Measurements from ENCODE around the gene CCDC183.
"Not testable (repeated sequence)": the region's sequence is repeated elsewhere in the genome, so short reads cannot be mapped to it uniquely, and the experiment has no call there.

The CCDC183 gene

GRCh38 chr9:136796238-136796774 is at the start of gene CCDC183:
CCDC183 (plus strand) TSS chr9:136796338; CDS start chr9:136796398, 60 bp downstream.
- no peak for DNase-seq (ENCODE audit: low read depth)

- DNase-seq (ENCODE audit: low read depth): no peak
Observed at GRCh38 chr9:136746621-136747020, 49.5 kb upstream of the CCDC183 start.

- no peak for DNase-seq (ENCODE audit: low read depth)
Observed at GRCh38 chr9:136747161-136748060, 48.7 kb upstream of the CCDC183 start.

- no peak for DNase-seq (ENCODE audit: low read depth)
Observed at GRCh38 chr9:136748201-136748600, 47.9 kb upstream of the CCDC183 start, which contains the start of gene LCN6. LCN6 (minus strand) TSS chr9:136748525; CDS start chr9:136748483, 42 bp downstream.

- no peak for DNase-seq (ENCODE audit: low read depth)
Observed at GRCh38 chr9:136748666-136749611, 47.2 kb upstream of the CCDC183 start.

GRCh38 chr9:136750526-136750925 is 45.6 kb upstream of the CCDC183 start:
- no peak for DNase-seq (ENCODE audit: low read depth)

- DNase-seq (ENCODE audit: low read depth): no peak
Observed at GRCh38 chr9:136751244-136751643, 44.9 kb upstream of the CCDC183 start.

- no peak for DNase-seq (ENCODE audit: low read depth)
Observed at GRCh38 chr9:136751814-136752213, 44.3 kb upstream of the CCDC183 start.

GRCh38 chr9:136753371-136754058 is 42.6 kb upstream of the CCDC183 start:
- DNase-seq (ENCODE audit: low read depth): no peak

- DNase-seq (ENCODE audit: low read depth): no peak
Observed at GRCh38 chr9:136754059-136754572, 42.0 kb upstream of the CCDC183 start.

GRCh38 chr9:136754626-136755301 is 41.4 kb upstream of the CCDC183 start:
- no peak for DNase-seq (ENCODE audit: low read depth)

GRCh38 chr9:136755302-136756133 is 40.6 kb upstream of the CCDC183 start:
- not testable (repeated sequence) for DNase-seq (ENCODE audit: low read depth)

GRCh38 chr9:136756134-136756438 is 40.1 kb upstream of the CCDC183 start:
- DNase-seq (ENCODE audit: low read depth): no peak

- DNase-seq (ENCODE audit: low read depth): no peak
Observed at GRCh38 chr9:136756836-136757235, 39.3 kb upstream of the CCDC183 start.

GRCh38 chr9:136757328-136757727 is 38.8 kb upstream of the CCDC183 start:
- no peak for DNase-seq (ENCODE audit: low read depth)

- DNase-seq (ENCODE audit: low read depth): no peak
Observed at GRCh38 chr9:136757751-136758140, 38.4 kb upstream of the CCDC183 start.

GRCh38 chr9:136759001-136759400 is 37.1 kb upstream of the CCDC183 start:
- no peak for DNase-seq (ENCODE audit: low read depth)

GRCh38 chr9:136759436-136760325 is 36.5 kb upstream of the CCDC183 start:
- DNase-seq (ENCODE audit: low read depth): no peak

- no peak for DNase-seq (ENCODE audit: low read depth)
Observed at GRCh38 chr9:136760424-136760823, 35.7 kb upstream of the CCDC183 start.

All from T-helper 22 cell (primary cell).